Retina (tissue), 1 donor: Measurements from ENCODE around the gene ALDH1A2.
"Not testable (repeated sequence)": the region's sequence is repeated elsewhere in the genome, so short reads cannot be mapped to it uniquely, and the experiment has no call there.

Experiments used
- DNase-seq: peaks from one replicate; pipeline ENCODE4 v3.0.0-alpha.2; 2016

ALDH1A2 gene

GRCh38 chr15:58066042-58066867 is 744 bp upstream of the ALDH1A2 start:
- DNase-seq = peak; percentile 86

GRCh38 chr15:58064980-58065444 is 499 bp downstream of the ALDH1A2 start:
- no peak for DNase-seq

GRCh38 chr15:58064082-58064979 is 1.2 kb downstream of the ALDH1A2 start:
- DNase-seq = peak; percentile 40

- DNase-seq = no peak
Observed at GRCh38 chr15:58063614-58064013, 1.9 kb downstream of the ALDH1A2 start.

- DNase-seq = no peak
Observed at GRCh38 chr15:58062983-58063382, 2.5 kb downstream of the ALDH1A2 start.

- DNase-seq = no peak
Observed at GRCh38 chr15:58062175-58062574, 3.3 kb downstream of the ALDH1A2 start.

GRCh38 chr15:58060575-58060974 is 4.9 kb downstream of the ALDH1A2 start:
- no peak for DNase-seq

- no peak for DNase-seq
Observed at GRCh38 chr15:58058729-58059128, 6.8 kb downstream of the ALDH1A2 start.

GRCh38 chr15:58058073-58058472 is 7.4 kb downstream of the ALDH1A2 start:
- no peak for DNase-seq

- no peak for DNase-seq
Observed at GRCh38 chr15:58057559-58057958, 8.0 kb downstream of the ALDH1A2 start.

- no peak for DNase-seq
Observed at GRCh38 chr15:58056015-58056414, 9.5 kb downstream of the ALDH1A2 start.

GRCh38 chr15:58053315-58054153 is 12.0 kb downstream of the ALDH1A2 start:
- peak; percentile 51 for DNase-seq

GRCh38 chr15:58052334-58052733 is 13.2 kb downstream of the ALDH1A2 start:
- DNase-seq = no peak

GRCh38 chr15:58049520-58050227 is 15.8 kb downstream of the ALDH1A2 start:
- DNase-seq = no peak

GRCh38 chr15:58048261-58048660 is 17.2 kb downstream of the ALDH1A2 start:
- DNase-seq = no peak

GRCh38 chr15:58047149-58047548 is 18.4 kb downstream of the ALDH1A2 start:
- no peak for DNase-seq

GRCh38 chr15:58046467-58046866 is 19.0 kb downstream of the ALDH1A2 start:
- no peak for DNase-seq

- DNase-seq = not testable (repeated sequence)
Observed at GRCh38 chr15:58045376-58045775, 20.1 kb downstream of the ALDH1A2 start.

- DNase-seq = no peak
Observed at GRCh38 chr15:58044551-58044950, 21.0 kb downstream of the ALDH1A2 start.

GRCh38 chr15:58043192-58043903 is 22.2 kb downstream of the ALDH1A2 start:
- DNase-seq = no peak

- no peak for DNase-seq
Observed at GRCh38 chr15:58042006-58042405, 23.5 kb downstream of the ALDH1A2 start.
